Endothelial cell (in vitro differentiated cells): ENCODE measurements around the gene ANKDD1B. TPM values are rescaled to one million over a fixed set of nuclear protein-coding genes. Genes with fewer than 3 reads are reported as not detected.

Source experiments
- DNase-seq: peaks from one replicate; pipeline ENCODE4 v3.0.0; 2021; ENCODE audit warnings: low spot score
- H3K27ac Mint-ChIP-seq: one replicate; pipeline ENCODE4 v1.8.0; 2021; ENCODE audit warnings: mixed read lengths, inconsistent platforms; ENCODE audit not compliant: unreplicated experiment
- H3K27me3 Mint-ChIP-seq: one replicate; pipeline ENCODE4 v1.8.0; 2021; ENCODE audit warnings: mild to moderate bottlenecking, moderate library complexity, mixed read lengths, inconsistent platforms; ENCODE audit not compliant: unreplicated experiment
- H3K36me3 Mint-ChIP-seq: one replicate; pipeline ENCODE4 v1.8.0; 2021; ENCODE audit warnings: mild to moderate bottlenecking, low read depth, mixed read lengths, inconsistent platforms; ENCODE audit not compliant: unreplicated experiment
- H3K4me1 Mint-ChIP-seq: one replicate; pipeline ENCODE4 v1.8.0; 2021; ENCODE audit warnings: mild to moderate bottlenecking, mixed read lengths, inconsistent platforms; ENCODE audit not compliant: unreplicated experiment
- H3K4me3 Mint-ChIP-seq: one replicate; pipeline ENCODE4 v1.8.0; 2021; ENCODE audit warnings: mild to moderate bottlenecking, mixed read lengths, inconsistent platforms; ENCODE audit not compliant: unreplicated experiment
- H3K9me3 Mint-ChIP-seq: one replicate; pipeline ENCODE4 v1.8.0; 2021; ENCODE audit warnings: mixed read lengths, inconsistent platforms; ENCODE audit not compliant: unreplicated experiment
- total RNA-seq: library from RNA; stranded (reverse); fragmentation: NEBNext Ultra II Directional; extraction: Animal tissue kit (Norgen Biotek cat#: 25700); gene quantifications from one replicate; pipeline ENCODE4 v1.2.1, GENCODE V29; 2021; ENCODE audit not compliant: unreplicated experiment
- TF ChIP-seq, protein P1 (sequence below): fragments of 200-600 bp; sonication (generic); IDR thresholded peaks from one replicate; pipeline ENCODE4 v1.5.0; 2021; ENCODE audit warnings: antibody characterized with exemption; ENCODE audit not compliant: unreplicated experiment

Gene ANKDD1B
- total RNA-seq, 1 donor from 2014 or later: 0.31 TPM

- peaks cover 2% of the 10 kb centered on the region for H3K27me3 Mint-ChIP-seq
- no peak overlapping the region for H3K27ac Mint-ChIP-seq
- H3K4me3 Mint-ChIP-seq: no peak overlapping the region
- H3K9me3 Mint-ChIP-seq: no peaks in the 10 kb centered on the region
- TF ChIP-seq, protein P1, sequence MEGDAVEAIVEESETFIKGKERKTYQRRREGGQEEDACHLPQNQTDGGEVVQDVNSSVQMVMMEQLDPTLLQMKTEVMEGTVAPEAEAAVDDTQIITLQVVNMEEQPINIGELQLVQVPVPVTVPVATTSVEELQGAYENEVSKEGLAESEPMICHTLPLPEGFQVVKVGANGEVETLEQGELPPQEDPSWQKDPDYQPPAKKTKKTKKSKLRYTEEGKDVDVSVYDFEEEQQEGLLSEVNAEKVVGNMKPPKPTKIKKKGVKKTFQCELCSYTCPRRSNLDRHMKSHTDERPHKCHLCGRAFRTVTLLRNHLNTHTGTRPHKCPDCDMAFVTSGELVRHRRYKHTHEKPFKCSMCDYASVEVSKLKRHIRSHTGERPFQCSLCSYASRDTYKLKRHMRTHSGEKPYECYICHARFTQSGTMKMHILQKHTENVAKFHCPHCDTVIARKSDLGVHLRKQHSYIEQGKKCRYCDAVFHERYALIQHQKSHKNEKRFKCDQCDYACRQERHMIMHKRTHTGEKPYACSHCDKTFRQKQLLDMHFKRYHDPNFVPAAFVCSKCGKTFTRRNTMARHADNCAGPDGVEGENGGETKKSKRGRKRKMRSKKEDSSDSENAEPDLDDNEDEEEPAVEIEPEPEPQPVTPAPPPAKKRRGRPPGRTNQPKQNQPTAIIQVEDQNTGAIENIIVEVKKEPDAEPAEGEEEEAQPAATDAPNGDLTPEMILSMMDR: no peak
- no peaks in the 10 kb centered on the region for H3K36me3 Mint-ChIP-seq
- peaks cover 3% of the 10 kb centered on the region for H3K4me1 Mint-ChIP-seq
- DNase-seq: no peak
These were observed 45.2 kb downstream of the ANKDD1B start for GRCh38 chr5:75656311-75657003.

GRCh38 chr5:75659791-75660450 lies 48.7 kb downstream of the ANKDD1B start:
- Mint-ChIP-seq H3K4me3 (no peak overlapping the region), H3K9me3 (no peaks in the 10 kb centered on the region), H3K27ac (no peak overlapping the region), H3K36me3 (no peaks in the 10 kb centered on the region), H3K4me1 (no peaks in the 10 kb centered on the region), H3K27me3 (no peaks in the 10 kb centered on the region)
- DNase-seq: no peak
- TF ChIP-seq, protein P1: no peak

GRCh38 chr5:75660678-75661465 lies 49.6 kb downstream of the ANKDD1B start:
- H3K4me3 Mint-ChIP-seq: no peak overlapping the region
- no peaks in the 10 kb centered on the region for H3K4me1 Mint-ChIP-seq
- no peak overlapping the region for H3K27ac Mint-ChIP-seq
- no peaks in the 10 kb centered on the region for H3K9me3 Mint-ChIP-seq
- DNase-seq: no peak
- H3K36me3 Mint-ChIP-seq: no peaks in the 10 kb centered on the region
- H3K27me3 Mint-ChIP-seq: no peaks in the 10 kb centered on the region
- TF ChIP-seq, protein P1: no peak

- TF ChIP-seq, protein P1: no peak
- Mint-ChIP-seq H3K27me3 (no peaks in the 10 kb centered on the region), H3K36me3 (no peaks in the 10 kb centered on the region), H3K4me3 (no peak overlapping the region), H3K9me3 (no peaks in the 10 kb centered on the region), H3K4me1 (no peaks in the 10 kb centered on the region), H3K27ac (no peak overlapping the region)
- DNase-seq: no peak
These were observed 50.8 kb downstream of the ANKDD1B start for GRCh38 chr5:75662061-75662460.
